ENCODE data around the gene PDZRN4. TPM values are rescaled to one million over a fixed set of nuclear protein-coding genes. Genes with fewer than 3 reads are reported as not detected.

PDZRN4 gene
- polyA plus RNA-seq, 1 donor from 2014 or later = 46.7 TPM

DNA sequence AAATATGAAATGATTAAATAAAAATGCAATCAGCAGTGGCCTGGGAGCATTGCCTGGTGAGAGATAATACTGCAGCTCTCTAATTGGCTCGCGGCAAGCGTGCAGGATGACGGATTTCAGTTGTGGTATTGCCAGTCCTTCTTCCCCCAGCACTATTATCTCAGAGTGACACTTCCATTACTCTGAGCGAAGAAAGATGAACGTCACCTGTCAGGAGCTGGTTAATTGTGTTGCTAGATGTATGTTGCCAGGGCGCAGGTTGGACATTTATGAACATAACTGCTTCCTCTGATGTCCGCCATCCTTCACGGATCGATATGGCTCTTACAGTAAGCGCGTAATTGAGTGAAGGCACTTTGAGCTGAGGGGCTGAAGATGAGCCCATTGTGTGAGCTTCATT lies 374.9 kb downstream of the PDZRN4 start:
- TF ChIP-seq EP300 (conservative IDR thresholded peaks at IDR 0.05; ENCODE audit: poor library complexity, severe bottlenecking) = peak; percentile 97
- peak; percentile 41 for TF ChIP-seq SMC3 (conservative IDR thresholded peaks at IDR 0.05; ENCODE audit: poor library complexity)
- no peak for TF ChIP-seq REST (IDR thresholded peaks at IDR 0.05; ENCODE audit: borderline replicate concordance)
- TF ChIP-seq CTCF (IDR thresholded peaks at IDR 0.05; ENCODE audit: poor library complexity, severe bottlenecking) = no peak
- TF ChIP-seq EZH2 (IDR thresholded peaks at IDR 0.05; ENCODE audit: borderline replicate concordance, insufficient read depth, low read length, poor library complexity, severe bottlenecking) = no peak
- TF ChIP-seq RAD21 (conservative IDR thresholded peaks at IDR 0.05) = peak; percentile 31
- no peak for TF ChIP-seq MXI1 (conservative IDR thresholded peaks at IDR 0.05; ENCODE audit: poor library complexity, severe bottlenecking)
- TF ChIP-seq POLR2AphosphoS5 (IDR thresholded peaks at IDR 0.05) = peak; percentile 70
- H3K79me2 ChIP-seq (replicated peaks; ENCODE audit: insufficient read depth, low read length) = no peaks in the 10 kb centered on the region
- H3K4me2 ChIP-seq (ENCODE audit: low read length) = peak overlapping the region; percentile 25
- peak overlapping the region; percentile 37 for H3K9ac ChIP-seq (ENCODE audit: low read length)
- no peaks in the 10 kb centered on the region for H3K9me2 ChIP-seq (ENCODE audit: insufficient read depth, low read length)
- H3K27ac ChIP-seq (ENCODE audit: low read length) = peak overlapping the region; percentile 87
- no peaks in the 10 kb centered on the region for H4K20me1 ChIP-seq (ENCODE audit: insufficient read depth)
- peak overlapping the region; percentile 36 for H3K4me3 ChIP-seq (ENCODE audit: low read length)
- no peaks in the 10 kb centered on the region for H3K27me3 ChIP-seq (ENCODE audit: insufficient read depth, low read depth, low read length)
- H3K36me3 ChIP-seq (ENCODE audit: insufficient read depth, low read length) = no peaks in the 10 kb centered on the region
- H3K9me3 ChIP-seq (ENCODE audit: low read length) = no peaks in the 10 kb centered on the region
- no peaks in the 10 kb centered on the region for H3F3A ChIP-seq (ENCODE audit: insufficient read depth, low read length, poor library complexity, severe bottlenecking)
- H2AFZ ChIP-seq (ENCODE audit: low read depth, low read length) = no peak overlapping the region

GRCh38 chr12:41564816-41565215 lies 376.7 kb downstream of the PDZRN4 start:
- no peaks in the 10 kb centered on the region for H3K27me3 ChIP-seq (ENCODE audit: insufficient read depth, low read depth, low read length)
- H3K9me2 ChIP-seq (ENCODE audit: insufficient read depth, low read length) = no peaks in the 10 kb centered on the region
- no peaks in the 10 kb centered on the region for H3F3A ChIP-seq (ENCODE audit: insufficient read depth, low read length, poor library complexity, severe bottlenecking)
- H4K20me1 ChIP-seq (ENCODE audit: insufficient read depth) = no peaks in the 10 kb centered on the region
- H3K4me3 ChIP-seq (ENCODE audit: low read length) = no peak overlapping the region
- TF ChIP-seq RAD21 (conservative IDR thresholded peaks at IDR 0.05) = no peak
- no peak overlapping the region for H3K4me2 ChIP-seq (ENCODE audit: low read length)
- no peaks in the 10 kb centered on the region for H3K79me2 ChIP-seq (replicated peaks; ENCODE audit: insufficient read depth, low read length)
- no peaks in the 10 kb centered on the region for H3K9me3 ChIP-seq (ENCODE audit: low read length)
- H3K36me3 ChIP-seq (ENCODE audit: insufficient read depth, low read length) = no peaks in the 10 kb centered on the region
- H3K27ac ChIP-seq (ENCODE audit: low read length) = peak overlapping the region; percentile 87
- H3K9ac ChIP-seq (ENCODE audit: low read length) = no peak overlapping the region
- H2AFZ ChIP-seq (ENCODE audit: low read depth, low read length) = no peak overlapping the region

GRCh38 chr12:41566703-41567102 lies 378.6 kb downstream of the PDZRN4 start:
- Histone ChIP-seq H3K4me3 (ENCODE audit: low read length) (no peak overlapping the region), H3F3A (ENCODE audit: insufficient read depth, low read length, poor library complexity, severe bottlenecking) (no peaks in the 10 kb centered on the region), H3K9me2 (ENCODE audit: insufficient read depth, low read length) (no peaks in the 10 kb centered on the region), H3K9me3 (ENCODE audit: low read length) (no peaks in the 10 kb centered on the region), H3K27ac (ENCODE audit: low read length) (no peak overlapping the region), H2AFZ (ENCODE audit: low read depth, low read length) (no peak overlapping the region), H3K9ac (ENCODE audit: low read length) (no peak overlapping the region), H3K36me3 (ENCODE audit: insufficient read depth, low read length) (no peaks in the 10 kb centered on the region), H3K79me2 (replicated peaks; ENCODE audit: insufficient read depth, low read length) (no peaks in the 10 kb centered on the region), H3K4me2 (ENCODE audit: low read length) (no peak overlapping the region), H4K20me1 (ENCODE audit: insufficient read depth) (no peaks in the 10 kb centered on the region), H3K27me3 (ENCODE audit: insufficient read depth, low read depth, low read length) (no peaks in the 10 kb centered on the region)
- TF ChIP-seq EP300 (conservative IDR thresholded peaks at IDR 0.05; ENCODE audit: poor library complexity, severe bottlenecking) (no peak), CTCF (IDR thresholded peaks at IDR 0.05; ENCODE audit: poor library complexity, severe bottlenecking) (no peak), REST (IDR thresholded peaks at IDR 0.05; ENCODE audit: borderline replicate concordance) (no peak), SMC3 (conservative IDR thresholded peaks at IDR 0.05; ENCODE audit: poor library complexity) (no peak), EZH2 (IDR thresholded peaks at IDR 0.05; ENCODE audit: borderline replicate concordance, insufficient read depth, low read length, poor library complexity, severe bottlenecking) (no peak), MXI1 (conservative IDR thresholded peaks at IDR 0.05; ENCODE audit: poor library complexity, severe bottlenecking) (no peak), TAF1 (IDR thresholded peaks at IDR 0.05; ENCODE audit: low read depth) (no peak), RAD21 (conservative IDR thresholded peaks at IDR 0.05) (no peak)
